Measurements from ENCODE around the gene EIF2B2. TPM values are rescaled to one million over a fixed set of nuclear protein-coding genes. Genes with fewer than 3 reads are reported as not detected.

The EIF2B2 gene
- total RNA-seq, 1 donor: 34.2 TPM

- no peak overlapping the region for H3K4me3 ChIP-seq (ENCODE audit: low read depth, low read length)
- DNase-seq (ENCODE audit: low read depth): no peak
- TF ChIP-seq CTCF (IDR thresholded peaks at IDR 0.05; ENCODE audit: insufficient read depth, low read length): peak; percentile 33
Measured at GRCh38 chr14:75022655-75023054, 19.9 kb downstream of the EIF2B2 start.

DNA sequence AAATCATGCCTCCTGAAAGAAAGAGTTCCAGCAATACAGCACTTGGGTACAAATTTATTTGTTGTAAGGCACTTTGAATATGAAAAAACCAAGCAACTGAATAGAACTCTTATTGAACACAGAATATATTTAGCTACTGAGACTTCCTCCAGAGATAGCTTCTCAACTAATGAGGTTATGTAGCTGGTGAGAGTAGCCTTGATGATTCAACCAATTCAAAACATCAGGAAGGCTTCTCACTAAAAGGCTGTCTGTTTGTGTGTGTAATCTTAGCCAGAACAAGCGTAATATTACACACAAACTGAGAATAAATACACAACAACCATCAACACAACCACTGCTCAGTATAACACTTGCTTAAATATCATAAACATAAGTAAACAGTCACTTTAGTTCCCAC is 20.4 kb downstream of the EIF2B2 start:
- TF ChIP-seq CTCF (IDR thresholded peaks at IDR 0.05; ENCODE audit: insufficient read depth, low read length): no peak
- H3K4me3 ChIP-seq (ENCODE audit: low read depth, low read length): no peak overlapping the region
- no peak for DNase-seq (ENCODE audit: low read depth)

GRCh38 chr14:75025082-75025481 is 22.4 kb downstream of the EIF2B2 start:
- no peak for TF ChIP-seq CTCF (IDR thresholded peaks at IDR 0.05; ENCODE audit: insufficient read depth, low read length)
- peak; percentile 53 for DNase-seq (ENCODE audit: low read depth)

DNA sequence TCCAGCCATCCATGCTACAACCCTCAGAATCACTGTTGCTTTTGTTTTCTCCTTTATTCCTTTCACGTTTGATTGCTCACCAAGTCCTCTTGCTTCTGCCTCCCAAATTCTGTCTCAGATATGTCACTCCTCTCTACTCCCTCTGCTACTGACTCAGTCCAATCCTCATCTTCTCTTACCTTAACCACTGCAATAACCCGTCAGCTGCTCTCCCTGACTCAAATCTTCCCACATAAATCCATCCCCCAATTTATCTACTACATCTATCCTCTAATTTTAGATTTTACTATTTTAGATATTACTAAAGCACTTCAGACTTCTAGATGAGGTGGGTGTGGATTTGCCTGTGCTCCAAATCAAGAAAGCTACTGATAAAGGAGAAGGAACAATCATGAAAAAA is 23.2 kb downstream of the EIF2B2 start:
- DNase-seq (ENCODE audit: low read depth): no peak
- TF ChIP-seq CTCF (IDR thresholded peaks at IDR 0.05; ENCODE audit: insufficient read depth, low read length): no peak
- no peak overlapping the region for H3K4me3 ChIP-seq (ENCODE audit: low read depth, low read length)

More at GRCh38 chr14:75025082-75025481, 22.4 kb downstream of the EIF2B2 start:
- no peak overlapping the region for H3K4me3 ChIP-seq (ENCODE audit: low read depth, low read length)

- TF ChIP-seq CTCF (IDR thresholded peaks at IDR 0.05; ENCODE audit: insufficient read depth, low read length): no peak
- no peak overlapping the region for H3K4me3 ChIP-seq (ENCODE audit: low read depth, low read length)
- no peak for DNase-seq (ENCODE audit: low read depth)
Measured at GRCh38 chr14:75030147-75030546, 27.4 kb downstream of the EIF2B2 start.

- no peak for DNase-seq (ENCODE audit: low read depth)
- H3K4me3 ChIP-seq (ENCODE audit: low read depth, low read length): no peak overlapping the region
- TF ChIP-seq CTCF (IDR thresholded peaks at IDR 0.05; ENCODE audit: insufficient read depth, low read length): no peak
Measured at GRCh38 chr14:75032939-75033338, 30.2 kb downstream of the EIF2B2 start.

DNA sequence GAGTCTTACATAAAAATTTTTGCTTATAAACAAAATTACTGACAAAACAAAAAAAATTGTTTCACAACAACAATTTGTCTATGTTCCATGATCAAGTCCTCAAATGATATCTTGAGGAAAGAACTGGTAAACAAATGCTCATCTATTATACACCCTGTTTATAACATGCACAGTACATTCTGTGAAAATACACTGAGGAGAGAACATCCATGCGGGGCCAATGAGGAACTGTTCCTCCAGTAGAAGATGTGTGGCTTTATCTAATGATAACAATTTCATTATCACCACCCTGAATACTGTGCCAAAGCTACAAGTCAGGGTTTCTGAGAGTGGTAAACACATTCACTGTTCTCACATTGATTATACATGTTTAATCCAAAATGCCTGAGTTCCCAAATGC is 37.8 kb downstream of the EIF2B2 start:
- no peak for TF ChIP-seq CTCF (IDR thresholded peaks at IDR 0.05; ENCODE audit: insufficient read depth, low read length)
- no peak overlapping the region for H3K4me3 ChIP-seq (ENCODE audit: low read depth, low read length)
- DNase-seq (ENCODE audit: low read depth): no peak
